CD4-positive, alpha-beta T cell treated with Interleukin-4 for 4 hours (primary cell): ENCODE data around the gene SLC44A1.

Source experiments
- DNase-seq: peaks from one replicate; pipeline ENCODE4 v3.0.0-alpha.2; 2020

Gene SLC44A1

DNA sequence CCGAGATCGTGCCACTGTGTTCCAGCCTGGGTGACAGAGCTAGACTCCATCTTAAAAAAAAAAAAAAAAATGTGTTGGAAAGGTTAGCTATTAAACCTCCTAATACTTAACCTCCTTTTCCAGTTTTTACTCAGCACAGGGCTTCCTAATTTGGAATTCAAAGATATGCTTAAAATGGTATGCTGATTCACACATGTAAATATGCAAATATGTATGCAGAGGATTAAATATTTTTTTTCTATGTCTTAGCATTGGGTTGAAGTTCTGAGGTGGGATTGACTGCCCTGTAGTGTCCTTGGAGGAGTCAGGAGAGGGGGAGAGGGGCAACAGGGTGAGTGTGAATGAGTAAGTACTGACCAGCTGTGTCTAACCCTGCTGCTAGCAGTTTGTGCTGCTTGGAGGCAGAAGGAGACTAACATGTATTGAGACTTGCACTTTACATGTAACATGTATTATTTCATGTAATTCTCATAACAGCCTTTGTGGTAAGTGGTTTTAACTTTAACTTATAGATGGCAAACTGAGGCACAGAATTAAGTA lies 63.2 kb downstream of the SLC44A1 start:
- no peak for DNase-seq

DNA sequence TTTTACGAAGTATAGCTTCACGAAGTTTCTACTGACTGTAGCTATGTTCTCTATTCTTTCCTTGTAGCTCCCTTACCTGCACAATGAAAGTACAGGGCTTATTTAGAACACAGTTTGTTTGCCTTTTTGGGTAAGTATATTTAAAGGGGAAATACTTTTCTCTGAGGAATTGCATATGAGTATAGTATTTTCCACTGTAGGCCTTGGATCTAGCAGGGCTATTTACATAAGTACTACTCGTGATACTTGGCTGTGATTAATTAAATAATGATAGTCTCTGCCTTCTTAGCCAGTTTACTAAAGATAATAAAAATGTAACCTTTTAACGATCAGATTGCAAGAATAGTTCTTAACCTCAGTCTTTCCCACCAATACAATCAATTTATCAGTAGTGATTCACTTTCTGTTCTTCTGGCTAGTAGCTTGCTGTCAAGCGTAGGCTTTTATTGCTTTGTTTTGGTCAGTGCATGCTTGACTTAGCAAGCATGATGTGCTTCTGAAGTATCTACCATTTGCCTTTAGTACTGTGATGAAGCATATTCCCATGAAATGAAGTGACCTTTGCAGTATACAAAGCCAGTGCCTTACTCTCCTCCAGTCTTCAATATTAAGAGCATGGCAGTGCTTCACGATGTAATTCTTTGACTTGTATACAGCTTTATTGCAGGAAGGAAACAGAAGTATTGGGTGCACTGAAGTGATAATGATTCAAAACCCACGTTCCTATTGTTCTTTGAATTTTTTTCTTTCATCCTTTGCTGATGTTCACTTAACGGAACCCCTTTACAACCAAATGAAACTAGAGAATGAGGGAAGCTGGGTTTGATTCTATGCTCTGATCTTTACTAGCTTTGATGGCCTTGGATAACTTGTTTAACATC lies 64.2 kb downstream of the SLC44A1 start:
- no peak for DNase-seq

DNA sequence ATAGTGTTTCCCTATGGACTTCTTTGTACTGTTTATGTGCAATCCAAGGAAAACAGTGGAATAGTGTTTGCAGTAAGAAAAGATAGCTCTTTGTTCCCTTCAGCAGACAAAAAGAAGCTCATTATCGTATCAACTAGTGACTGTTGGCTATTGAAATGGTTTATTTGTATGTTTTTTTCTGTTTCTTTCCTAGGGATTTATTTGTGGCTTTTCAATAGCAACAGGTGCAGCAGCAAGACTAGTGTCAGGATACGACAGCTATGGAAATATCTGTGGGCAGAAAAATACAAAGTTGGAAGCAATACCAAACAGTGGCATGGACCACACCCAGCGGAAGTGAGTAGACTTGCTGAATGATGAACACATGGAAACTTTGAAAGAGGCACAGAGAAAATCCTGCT lies 65.1 kb downstream of the SLC44A1 start:
- no peak for DNase-seq

DNA sequence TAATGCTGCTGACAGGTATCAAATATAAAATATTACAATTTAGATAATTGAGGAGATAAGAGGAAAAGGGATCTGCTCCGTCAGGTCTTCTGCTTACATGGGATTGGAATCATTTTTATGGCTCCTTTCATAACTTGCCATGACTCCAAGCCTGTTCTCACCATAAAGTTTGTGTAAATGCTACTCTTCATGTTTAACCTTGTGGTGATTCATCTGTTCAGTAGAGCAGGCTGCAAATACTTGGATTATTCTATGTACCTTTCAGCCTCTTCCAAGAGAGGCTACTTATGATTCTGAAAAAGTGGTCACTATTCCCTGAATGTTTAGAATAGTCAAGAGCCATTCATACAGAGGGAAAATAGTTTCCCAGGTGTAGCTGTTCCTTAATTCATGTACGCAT lies 66.9 kb downstream of the SLC44A1 start:
- no peak for DNase-seq

DNA sequence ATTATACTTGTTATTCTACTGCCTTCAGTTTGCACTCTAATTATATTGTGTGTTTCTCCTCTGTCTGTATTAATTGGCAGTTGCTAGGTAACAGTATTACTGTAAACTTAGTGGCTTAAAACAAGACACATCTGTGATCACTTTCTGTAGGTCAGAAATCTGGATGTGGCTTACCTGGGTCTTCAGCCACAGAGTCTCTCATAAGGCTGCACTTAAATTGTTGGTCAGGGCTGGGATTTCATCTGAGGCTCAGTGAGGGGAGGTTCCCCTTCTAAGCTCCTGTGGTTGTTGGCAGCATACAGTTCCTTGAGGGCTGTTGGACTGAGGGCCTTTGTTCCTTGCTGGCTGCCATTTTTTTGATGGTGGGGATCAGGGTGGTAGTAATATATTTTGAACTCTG lies 68.8 kb downstream of the SLC44A1 start:
- DNase-seq, result no peak

DNA sequence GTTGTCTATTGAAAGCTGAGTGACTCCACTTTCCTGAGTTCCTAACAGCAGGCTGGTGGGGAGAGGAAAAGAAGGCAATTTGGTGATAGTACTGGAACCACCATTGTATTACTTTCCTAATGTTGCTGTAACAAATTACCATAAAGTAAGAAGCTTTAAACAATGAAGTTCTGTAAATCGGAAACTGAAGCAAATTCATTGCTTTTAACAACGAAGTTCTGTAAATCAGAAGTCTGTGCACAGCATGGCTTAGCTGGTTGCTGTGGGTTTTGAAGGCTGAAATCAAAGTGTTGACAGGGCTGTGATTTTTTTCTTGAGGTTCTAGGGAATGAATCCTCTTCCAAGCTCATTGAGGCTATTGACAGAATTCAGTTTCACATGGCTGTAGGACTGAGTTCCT lies 72.3 kb downstream of the SLC44A1 start:
- no peak for DNase-seq

DNA sequence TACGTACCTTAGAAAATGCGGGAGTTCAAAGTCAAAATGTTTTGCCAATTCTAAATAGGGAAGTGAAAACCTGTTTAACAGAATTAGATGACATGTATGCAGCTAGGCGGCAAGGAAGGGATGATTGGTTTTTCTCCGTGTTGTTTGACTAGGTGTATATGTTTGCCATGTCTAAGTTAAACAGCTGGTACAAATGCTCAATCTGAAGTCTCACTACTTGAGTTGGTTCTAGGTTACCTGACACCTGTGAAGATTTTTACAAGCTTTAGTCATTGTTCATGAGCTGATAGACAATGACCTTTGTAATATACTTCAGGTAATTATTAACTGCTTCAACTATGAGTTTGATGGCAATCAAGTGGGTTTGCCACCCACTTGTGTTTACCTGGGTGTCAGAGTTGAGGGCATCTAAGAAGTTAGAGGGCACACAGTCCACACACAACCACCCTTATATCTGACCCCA lies 74.3 kb downstream of the SLC44A1 start:
- no peak for DNase-seq

DNA sequence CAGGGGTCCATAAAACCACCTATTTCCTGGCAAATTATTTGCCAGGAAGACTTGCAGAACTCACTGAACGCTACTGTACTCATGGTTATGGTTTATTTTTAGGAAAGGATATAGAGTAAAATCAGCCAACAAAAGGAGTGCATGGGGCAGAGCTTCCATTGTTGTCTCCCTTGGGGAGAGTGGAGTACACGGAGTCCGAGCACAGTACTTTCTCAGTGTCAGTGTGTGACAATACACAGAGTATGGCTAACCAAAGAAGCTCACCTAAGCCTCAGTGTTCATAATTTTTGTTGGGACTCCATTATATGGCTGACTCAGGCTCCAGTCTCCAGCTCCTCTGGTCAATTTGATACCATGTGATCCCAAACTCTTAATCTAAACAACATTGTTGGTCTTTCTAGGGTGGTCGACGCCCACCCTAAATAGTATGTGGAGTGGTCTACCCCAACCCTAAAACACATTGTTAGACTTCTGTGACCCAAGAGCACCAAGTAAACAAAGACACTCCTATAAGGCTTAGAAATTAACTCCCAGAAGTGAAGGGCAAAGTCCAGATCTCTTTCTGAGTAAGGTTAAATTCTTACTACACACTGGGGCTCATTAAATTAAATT lies 74.9 kb downstream of the SLC44A1 start:
- DNase-seq, result no peak

DNA sequence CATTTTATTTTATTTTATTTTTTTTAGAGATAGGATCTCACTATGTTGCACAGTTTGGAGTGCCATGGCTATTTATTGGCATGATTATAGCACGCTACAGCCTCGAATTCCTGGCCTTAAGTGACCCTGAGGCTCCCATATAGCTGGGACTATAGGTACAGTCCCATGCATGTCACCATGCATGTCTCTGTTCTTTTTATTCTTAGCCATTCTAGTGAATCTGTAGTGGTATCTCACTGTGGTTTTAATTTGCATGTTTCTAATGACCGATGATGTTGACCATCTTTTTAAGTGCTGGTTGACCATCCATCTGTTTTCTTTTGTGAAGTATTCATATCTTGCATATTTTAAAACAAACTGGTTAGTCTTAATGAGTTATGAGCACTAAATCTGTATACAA lies 76.1 kb downstream of the SLC44A1 start:
- no peak for DNase-seq

DNA sequence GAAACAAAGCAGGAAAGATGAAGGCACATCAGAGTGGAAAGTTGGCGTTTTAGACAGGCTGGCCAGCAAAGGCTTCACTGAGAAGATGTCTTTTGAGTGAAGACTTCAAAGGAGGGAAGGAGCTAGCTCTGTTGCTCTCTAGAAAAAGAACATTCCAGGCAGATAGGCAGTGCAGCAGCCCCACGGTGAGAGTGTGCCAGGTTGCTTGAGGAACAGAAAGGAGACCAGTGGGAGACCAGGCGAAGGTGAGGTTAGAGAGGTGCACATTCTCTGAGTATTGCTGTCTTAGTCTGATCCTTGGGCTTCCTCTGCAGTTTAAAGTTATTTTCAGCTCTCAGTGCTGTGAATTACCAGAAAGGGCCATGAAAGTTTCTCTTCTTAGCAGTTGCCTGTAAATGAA lies 83.8 kb downstream of the SLC44A1 start:
- DNase-seq, result no peak

DNA sequence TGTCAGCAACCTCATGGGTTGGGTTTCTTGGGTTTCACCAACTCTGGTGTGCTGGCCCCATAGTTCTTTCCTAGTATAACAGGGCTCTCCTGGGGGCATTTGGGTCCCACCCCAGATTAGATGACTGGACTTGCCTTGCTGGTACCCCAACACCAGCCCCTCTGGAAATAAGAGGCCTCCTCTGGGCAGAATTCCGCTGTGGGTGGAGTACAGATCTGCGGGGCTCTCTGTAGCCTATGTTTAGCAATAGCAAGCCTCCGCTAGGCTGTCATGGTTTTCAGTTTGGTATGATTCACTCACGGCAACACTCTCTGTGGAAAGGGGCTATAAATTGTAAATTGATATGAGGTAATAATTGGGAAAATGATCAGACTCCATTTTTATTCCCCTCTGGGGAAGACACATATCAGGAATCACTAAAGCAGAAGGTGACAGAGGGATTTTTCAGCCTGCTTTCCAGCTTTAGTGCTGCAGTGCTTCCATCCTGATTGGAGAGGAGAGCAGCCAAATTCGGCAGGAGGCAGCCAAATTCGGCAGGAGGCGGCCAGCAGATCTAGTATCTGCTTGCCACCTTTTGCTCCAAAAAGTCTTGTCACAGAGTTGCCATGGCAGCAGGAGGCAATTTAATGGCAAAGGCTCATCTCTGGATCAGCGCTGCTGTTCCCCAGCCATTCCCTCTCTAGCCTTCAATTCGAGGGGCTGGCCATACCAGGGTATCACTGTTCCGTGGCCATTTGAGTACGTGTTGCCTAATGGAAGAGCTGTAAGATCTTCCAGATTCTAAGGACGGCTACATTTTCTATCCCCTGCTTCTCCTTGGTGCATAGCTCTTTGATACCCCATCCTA lies 84.6 kb downstream of the SLC44A1 start:
- no peak for DNase-seq

DNA sequence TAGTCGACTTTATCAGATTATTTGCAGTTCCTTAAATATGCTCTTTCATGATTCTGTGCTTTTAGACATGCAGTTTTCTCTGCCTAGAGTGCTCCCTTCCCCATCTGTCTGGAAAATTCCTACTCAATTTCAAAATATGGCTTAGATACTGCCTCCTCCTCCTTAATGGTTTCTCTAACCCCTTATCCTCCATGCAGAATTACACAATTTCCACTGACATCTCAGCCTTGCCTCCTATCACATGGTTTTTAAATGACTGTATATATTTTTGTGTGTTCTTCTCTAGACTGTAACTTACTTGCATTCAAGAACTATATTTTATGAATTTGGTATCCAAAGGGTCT lies 85.2 kb downstream of the SLC44A1 start:
- no peak for DNase-seq

DNA sequence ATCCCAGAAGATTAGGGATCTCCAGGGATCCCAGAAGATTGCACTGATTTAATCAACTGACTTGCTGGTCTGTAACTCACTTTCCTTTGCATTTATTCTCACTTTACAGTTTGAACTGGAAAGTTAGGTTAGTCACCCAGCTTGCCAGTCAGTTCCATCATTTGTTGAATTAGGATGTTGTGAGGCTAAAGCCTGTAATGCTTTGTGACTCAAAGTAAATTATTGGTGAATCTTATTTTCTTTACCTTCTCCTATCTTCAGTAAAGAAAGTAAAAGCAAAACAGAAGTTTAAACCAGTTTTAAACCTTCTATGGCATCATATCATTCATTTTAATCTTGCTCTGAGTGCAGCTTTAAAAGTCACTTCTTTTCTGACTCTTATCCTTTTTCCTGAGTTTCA lies 85.8 kb downstream of the SLC44A1 start:
- DNase-seq, result no peak

DNA sequence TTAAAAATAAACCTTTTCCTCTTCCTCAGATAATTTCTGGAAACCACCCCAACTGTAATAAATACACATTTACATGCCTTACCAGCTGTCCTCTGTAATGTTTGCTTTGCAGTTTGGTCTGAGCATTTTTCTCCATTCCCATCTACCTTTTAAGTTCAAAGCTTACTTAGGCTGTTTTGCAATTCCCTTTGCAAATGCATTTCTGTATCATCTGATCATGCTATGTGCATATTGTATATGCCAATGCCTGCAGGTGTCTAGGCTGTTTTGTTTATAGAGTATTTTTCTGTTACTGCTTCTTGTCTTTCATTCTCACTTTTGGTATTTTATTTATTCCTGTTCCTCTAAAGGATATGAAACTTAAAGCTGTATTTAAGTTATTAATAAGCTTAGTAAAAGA lies 86.3 kb downstream of the SLC44A1 start:
- no peak for DNase-seq

DNA sequence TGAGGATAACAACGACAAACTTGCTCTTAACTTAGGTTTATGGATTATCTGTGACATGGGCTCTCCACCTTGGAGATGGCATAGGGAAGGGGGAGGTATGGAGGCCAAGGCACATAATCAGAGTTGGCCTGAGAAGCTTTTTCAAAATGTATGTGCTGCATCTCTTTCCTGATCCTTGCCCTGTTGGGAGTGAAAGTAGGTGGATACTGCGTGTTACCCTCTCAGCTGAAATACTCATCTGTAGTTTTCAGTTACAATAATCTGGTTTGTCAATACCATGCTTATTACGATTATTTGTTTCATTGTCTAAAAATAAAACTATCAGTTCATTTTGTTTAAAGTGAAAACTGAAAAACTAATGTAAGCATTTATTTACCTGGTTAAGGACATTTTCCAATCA lies 86.7 kb downstream of the SLC44A1 start:
- no peak for DNase-seq

DNA sequence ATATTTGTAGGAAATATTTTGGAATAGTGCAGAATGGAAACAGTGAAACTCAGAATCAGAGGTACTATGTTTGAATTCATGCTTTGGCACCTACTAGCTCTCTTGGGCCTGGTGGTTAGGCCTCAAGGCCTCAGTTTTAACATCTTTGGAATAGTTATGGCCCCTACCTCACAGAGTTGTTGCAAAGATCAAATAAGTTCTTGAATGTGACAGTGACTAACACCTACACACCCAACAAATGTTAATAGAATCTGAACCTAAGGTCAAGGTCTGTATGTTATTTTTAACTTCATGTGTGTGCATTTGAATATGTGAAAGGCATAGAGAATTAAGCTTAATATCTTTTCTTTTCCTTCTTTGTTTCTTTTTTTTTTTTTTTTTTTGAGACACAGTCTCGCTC lies 87.3 kb downstream of the SLC44A1 start:
- no peak for DNase-seq

DNA sequence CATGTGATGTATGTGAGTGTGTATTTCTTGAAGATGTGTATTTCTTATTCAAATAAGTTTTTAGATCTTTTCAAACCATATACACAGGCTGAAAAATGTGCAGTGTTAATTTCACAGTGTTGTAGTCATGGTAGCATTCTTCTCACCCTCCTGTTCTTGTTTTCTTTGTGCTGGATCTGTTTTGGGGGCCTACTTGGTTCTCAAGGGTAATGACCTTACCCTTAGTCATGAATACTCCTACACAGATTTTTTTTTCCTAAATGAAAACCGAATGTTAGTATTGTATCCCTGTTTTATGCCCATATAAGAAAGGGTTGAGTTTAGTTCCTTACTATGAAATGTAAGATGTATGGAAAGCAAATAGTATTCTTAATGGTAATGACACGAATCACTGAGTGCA lies 88.0 kb downstream of the SLC44A1 start:
- no peak for DNase-seq

DNA sequence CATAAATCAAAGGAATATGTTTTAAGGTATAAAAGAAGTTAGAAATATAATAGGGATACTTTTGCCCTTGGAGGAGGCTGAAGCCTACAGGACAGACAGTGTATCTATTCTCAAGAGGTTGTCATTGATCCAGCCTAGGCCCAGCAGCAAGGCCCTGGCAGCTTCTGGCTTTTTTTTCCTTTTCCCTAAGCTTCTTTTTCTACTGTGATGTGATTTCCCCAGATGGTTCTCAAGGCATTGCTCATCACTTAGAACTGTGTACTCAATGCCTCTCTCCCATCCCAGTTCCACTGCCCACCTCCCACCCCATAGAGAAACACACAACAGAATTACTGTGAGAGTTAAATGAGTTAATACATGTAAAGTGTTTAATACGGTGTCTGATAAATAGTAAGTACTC lies 88.6 kb downstream of the SLC44A1 start:
- DNase-seq, result no peak

DNA sequence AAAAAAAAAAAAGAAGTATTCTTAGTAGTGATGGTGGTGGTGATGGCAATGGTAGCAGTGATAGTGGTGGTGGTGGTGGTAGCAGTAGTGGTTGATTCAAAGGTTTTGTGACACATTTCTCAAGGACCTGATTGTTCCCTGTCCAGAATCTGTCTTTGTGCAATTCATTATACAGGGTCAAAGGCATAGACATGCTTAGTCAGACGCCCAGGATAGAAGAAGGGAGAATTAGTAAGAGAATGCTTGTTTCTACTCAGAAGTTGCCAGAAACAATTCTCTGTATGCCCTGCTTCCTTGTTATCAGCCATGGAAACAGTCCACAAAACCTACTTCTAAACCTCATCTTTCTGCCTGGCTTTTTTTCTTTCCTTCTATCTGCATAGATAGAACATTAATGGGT lies 89.4 kb downstream of the SLC44A1 start:
- no peak for DNase-seq

DNA sequence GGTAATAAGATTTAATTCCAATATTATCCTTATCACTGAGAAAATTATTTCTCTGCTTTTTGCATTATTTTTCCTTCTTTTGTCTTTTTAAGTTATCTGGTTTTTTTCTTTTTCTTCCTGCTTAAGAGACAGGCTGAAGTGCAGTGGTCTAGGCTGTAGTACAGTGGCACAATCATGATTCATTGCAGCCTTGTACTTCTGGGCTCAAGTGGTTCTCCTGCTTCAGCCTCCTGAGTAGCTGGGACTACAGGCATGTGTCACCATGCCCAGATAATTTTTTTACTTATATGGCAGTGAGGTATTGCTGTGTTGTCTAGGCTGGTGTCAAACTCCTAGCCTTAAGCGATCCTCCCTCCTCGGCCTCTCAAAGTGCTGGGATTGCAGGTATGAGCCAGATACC lies 93.9 kb downstream of the SLC44A1 start:
- no peak for DNase-seq

DNA sequence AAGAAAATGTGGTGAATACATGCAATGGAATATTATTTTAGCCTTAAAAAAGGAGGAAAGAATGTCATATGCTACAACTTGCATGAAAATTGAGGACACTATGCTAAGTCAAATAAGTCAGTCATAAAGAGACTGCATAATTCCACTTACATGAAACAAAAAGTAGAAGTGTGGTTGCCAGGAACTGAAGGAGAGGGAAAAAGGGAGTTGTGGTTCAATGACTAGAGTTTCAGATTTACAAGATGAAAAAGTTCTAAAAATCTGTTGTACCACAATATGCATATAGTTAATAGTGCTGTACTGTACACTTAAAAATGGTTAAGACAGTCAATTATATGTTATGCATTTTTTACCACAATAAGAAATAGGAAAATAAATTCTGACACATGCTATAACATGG lies 95.4 kb downstream of the SLC44A1 start:
- DNase-seq, result no peak

DNA sequence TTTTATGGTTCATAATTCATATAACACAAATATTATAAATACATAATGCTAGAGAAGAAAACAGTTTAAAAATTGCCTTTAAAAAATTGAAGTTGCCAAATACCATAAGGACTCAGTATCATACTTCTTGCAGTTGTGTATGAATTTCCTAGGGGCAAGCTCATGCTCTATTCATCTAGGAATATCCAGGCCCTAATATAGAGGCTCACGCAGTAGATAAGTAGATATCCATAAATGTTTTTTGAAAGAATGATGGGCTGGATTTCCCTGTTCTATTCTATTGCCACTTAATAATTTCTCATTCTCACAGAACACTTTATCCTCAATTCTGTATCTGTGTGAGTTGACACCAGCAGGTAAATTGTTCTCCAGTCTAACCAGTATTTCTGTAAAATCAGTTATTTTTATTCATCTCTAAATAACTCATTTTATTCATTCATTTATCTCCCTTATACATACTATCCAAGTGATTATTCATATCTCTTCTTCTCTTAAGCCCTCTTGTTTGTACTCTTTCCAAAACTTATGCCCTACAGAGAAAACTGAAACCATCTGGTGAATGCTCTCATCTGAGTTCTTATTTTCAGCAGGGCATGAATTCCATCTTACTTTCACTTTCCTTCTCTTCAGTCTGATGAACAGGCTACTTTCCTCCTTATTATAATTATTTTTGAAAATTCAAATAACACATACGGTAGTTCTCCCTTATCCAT lies 97.1 kb downstream of the SLC44A1 start:
- DNase-seq, result no peak

DNA sequence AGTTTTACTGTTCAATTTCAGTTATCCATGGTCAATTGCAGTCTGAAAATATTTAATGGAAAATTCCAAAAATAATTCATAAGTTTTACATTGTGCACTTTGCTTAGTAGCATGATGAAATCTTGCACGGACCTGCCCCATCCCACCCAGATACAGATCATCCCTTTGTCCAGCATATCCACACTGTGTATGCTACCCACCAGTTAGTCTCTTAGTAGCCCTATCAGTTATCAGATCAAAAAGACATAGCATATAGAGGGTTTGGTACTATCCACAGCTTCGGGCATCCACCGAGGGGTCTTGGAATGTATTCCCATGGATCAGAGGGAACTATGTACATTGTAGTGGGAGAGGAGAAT lies 97.7 kb downstream of the SLC44A1 start:
- no peak for DNase-seq
